Measurements from ENCODE around the gene SALL1. TPM values are rescaled to one million over a fixed set of nuclear protein-coding genes. Genes with fewer than 3 reads are reported as not detected.

The SALL1 gene
- total and polyA plus RNA-seq, 2 of the 4 experiments (the other 2 are of a cell fraction), result 0.90 to 5.2 TPM

- no peak overlapping the region for H3K56ac ChIP-seq (ENCODE audit: extremely low read depth, insufficient read depth, low read length)
- H3K18ac ChIP-seq (ENCODE audit: low read depth, low read length), result no peak overlapping the region
- H3K4me1 ChIP-seq (ENCODE audit: control insufficient read depth, insufficient read depth, low read length), result no peaks in the 10 kb centered on the region
- H4K20me1 ChIP-seq (ENCODE audit: insufficient read depth, low read length), result no peaks in the 10 kb centered on the region
- H3K4ac ChIP-seq (ENCODE audit: low read depth, low read length), result no peak overlapping the region
- H3K9me3 ChIP-seq (ENCODE audit: control insufficient read depth, insufficient read depth, low read length), result no peaks in the 10 kb centered on the region
- no peak overlapping the region for H3K4me3 ChIP-seq (ENCODE audit: insufficient read depth, low read depth, low read length)
- H2BK5ac ChIP-seq (ENCODE audit: low read depth, low read length, poor library complexity, severe bottlenecking), result no peak overlapping the region
- no peaks in the 10 kb centered on the region for H3K9me1 ChIP-seq (ENCODE audit: insufficient read depth, low read length)
- intact Hi-C loops (cut with micrococcal nuclease) (no loop called here), dilution Hi-C loops (cut with HindIII; ENCODE audit: low sequenced_read_pairs, unreplicated experiment) (no loop called here), in situ Hi-C loops (cut with MboI; ENCODE audit: low sequenced_read_pairs) (no loop called here)
- H2BK20ac ChIP-seq (ENCODE audit: low read depth, low read length), result no peak overlapping the region
- TF ChIP-seq CHD1 (IDR thresholded peaks at IDR 0.05; ENCODE audit: low read depth, low read length), result no peak
- TF ChIP-seq RFX5 (IDR thresholded peaks at IDR 0.05; ENCODE audit: low read depth, low read length), result no peak
- TF ChIP-seq RAD21 (IDR thresholded peaks at IDR 0.05; ENCODE audit: low read length), result no peak
- TF ChIP-seq BHLHE40 (IDR thresholded peaks at IDR 0.05; ENCODE audit: low read depth, low read length), result no peak
- no peak for TF ChIP-seq MAZ (IDR thresholded peaks at IDR 0.05; ENCODE audit: borderline replicate concordance, low read depth, low read length)
- TF ChIP-seq MAFK (IDR thresholded peaks at IDR 0.05; ENCODE audit: low read depth, low read length), result no peak
- no peak overlapping the region for H2AK5ac ChIP-seq (ENCODE audit: low read depth, low read length)
- ATAC-seq (ENCODE audit: low read depth) (no peak), DNase-seq (no peak)
- no peak overlapping the region for H2AFZ ChIP-seq (replicated peaks; ENCODE audit: low read length, poor library complexity)
- H3K79me1 ChIP-seq (ENCODE audit: low read depth in 1 of 2, low read length in 2 of 2), result no peaks in the 10 kb centered on the region
- POLR2A ChIA-PET (ENCODE audit: unreplicated experiment), result no interaction called here
- CTCF ChIA-PET, result interaction anchor here (1.2 kb wide), 1 partner anchor 17 kb away, joined by 4 read pairs; no protein-coding TSS in a partner anchor
- no peak overlapping the region for H3K23ac ChIP-seq (ENCODE audit: low read depth, low read length)
- no peaks in the 10 kb centered on the region for H3K36me3 ChIP-seq (ENCODE audit: control insufficient read depth, insufficient read depth, low read length)
- WGBS, 2 experiments (ENCODE audit: extremely low coverage in 2 of 2, insufficient read length in 1 of 2), result 60% methylated on average over 1 of the region's 9 CpGs; no CpG with 5 or more reads in 1 of the 2 experiments
- H2BK120ac ChIP-seq (ENCODE audit: low read depth, low read length), result no peak overlapping the region
- no peak overlapping the region for H3K14ac ChIP-seq (replicated peaks; ENCODE audit: low read depth, low read length)
- H3K27ac ChIP-seq (ENCODE audit: insufficient read depth, low read length), result no peak overlapping the region
- H3K4me2 ChIP-seq (ENCODE audit: low read depth, low read length), result no peak overlapping the region
- no TSS peak for BruUV-seq (replicated peaks)
- H3K27me3 ChIP-seq (ENCODE audit: control insufficient read depth, insufficient read depth, low read length), result peaks cover 52% of the 10 kb centered on the region
- H2BK15ac ChIP-seq (ENCODE audit: low read depth, low read length), result no peak overlapping the region
- H4K5ac ChIP-seq (ENCODE audit: low read depth, low read length), result no peak overlapping the region
- no peak overlapping the region for H4K91ac ChIP-seq (ENCODE audit: insufficient read depth, low read depth, low read length)
- H4K8ac ChIP-seq (ENCODE audit: low read depth in 2 of 2, low read length in 2 of 2), result no peak overlapping the region
- no peak overlapping the region for H2AK9ac ChIP-seq (replicated peaks; ENCODE audit: low read depth, low read length, poor library complexity)
- H3K9ac ChIP-seq (ENCODE audit: low read depth, low read length), result no peak overlapping the region
Measured at GRCh38 chr16:51114382-51114781, 36.7 kb downstream of the SALL1 start.
